ENCODE data around the gene DDX55.
A peak's percentile ranks its signal among the peaks of the same experiment; 100 is the strongest.
"Not testable (repeated sequence)": the region's sequence is repeated elsewhere in the genome, so short reads cannot be mapped to it uniquely, and the experiment has no call there.

DDX55 gene

GRCh38 chr12:123601602-123602489 is at the start of gene DDX55:
Gene DDX55 (plus strand): TSS chr12:123602099. CDS start chr12:123602149, 50 bp downstream.
- DNase-seq: peak; percentile 83 to 89

- DNase-seq: not testable (repeated sequence)
Observed at GRCh38 chr12:123554136-123554535, 47.8 kb upstream of the DDX55 start.

DNA sequence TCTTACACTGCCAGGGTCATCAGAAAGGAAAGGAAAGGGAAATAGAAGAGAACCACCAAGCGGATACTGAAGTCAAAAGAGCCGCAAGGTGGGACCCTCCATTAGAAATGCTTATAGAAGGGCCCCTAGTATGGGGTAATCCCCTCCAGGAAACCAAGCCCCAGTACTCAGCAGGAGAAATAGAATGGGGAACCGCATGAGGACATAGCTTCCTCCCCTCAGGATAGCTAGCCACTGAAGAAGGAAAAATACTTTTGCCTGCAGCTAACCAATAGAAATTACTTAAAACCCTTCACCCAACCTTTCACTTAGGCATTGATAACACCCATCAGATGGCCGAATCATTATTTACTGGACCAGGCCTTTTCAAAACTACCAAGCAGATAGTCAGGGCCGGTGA is 47.1 kb upstream of the DDX55 start:
- DNase-seq: not testable (repeated sequence)

DNA sequence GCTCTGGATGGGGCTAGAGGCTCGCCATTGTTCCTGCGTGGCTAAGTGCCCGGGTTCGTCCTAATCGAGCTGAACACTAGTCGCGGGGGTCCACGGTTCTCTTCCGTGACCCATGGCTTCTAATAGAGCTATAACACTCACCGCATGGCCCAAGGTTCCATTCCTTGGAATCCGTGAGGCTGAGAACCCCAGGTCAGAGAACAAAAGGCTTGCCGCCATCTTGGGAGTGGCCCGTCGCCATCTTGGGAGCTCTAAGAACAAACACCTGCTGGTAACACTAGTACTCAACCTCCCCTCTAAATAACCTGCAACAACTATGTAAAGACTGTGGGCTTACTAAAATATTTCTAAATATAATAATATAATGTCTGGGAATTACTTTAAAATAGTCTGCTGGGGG is 43.4 kb upstream of the DDX55 start:
- not testable (repeated sequence) for DNase-seq

DNA sequence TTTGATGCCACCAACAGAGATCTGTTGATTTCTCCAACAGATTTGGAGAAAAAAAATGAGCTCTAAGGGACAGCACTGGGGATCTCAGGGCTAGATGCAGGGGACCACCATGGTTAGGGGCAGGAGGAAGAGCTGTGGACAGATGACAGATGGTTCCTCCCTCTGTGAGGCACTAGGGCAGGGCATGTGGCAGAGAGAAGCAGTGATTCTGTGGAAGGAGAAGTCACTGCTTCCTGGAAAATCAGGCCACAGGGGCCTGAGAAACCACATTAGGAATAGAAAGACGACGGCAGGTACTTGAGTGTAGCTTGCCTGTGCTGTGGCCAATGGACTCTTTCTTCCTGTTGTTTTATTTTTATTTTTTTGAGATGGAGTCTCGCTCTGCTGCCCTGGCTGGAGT is 42.4 kb upstream of the DDX55 start:
- DNase-seq: peak in 1 of 2 donors; percentile 5

- no peak for DNase-seq
Observed at GRCh38 chr12:123571343-123571813, 30.5 kb upstream of the DDX55 start.

- no peak for DNase-seq
Observed at GRCh38 chr12:123572391-123572790, 29.5 kb upstream of the DDX55 start.

DNA sequence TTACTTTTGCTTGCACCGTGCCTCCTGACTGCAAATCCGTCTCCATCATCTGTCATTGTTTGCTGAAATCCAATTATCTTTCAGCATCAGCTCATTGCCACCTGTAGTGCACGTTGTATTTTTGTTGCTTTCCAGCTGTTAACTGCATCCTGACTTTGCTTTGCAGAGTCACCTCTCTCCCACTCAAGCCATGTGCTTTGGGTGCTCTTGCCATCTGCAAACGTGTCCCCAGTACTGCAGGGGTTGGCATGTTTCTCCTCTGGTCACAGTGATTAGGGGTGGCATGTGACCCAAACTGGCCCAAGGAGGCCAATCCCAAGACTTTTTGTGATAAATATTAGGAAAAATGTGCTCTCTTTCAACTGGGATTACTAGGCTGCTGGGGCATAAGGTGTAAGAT is 28.0 kb upstream of the DDX55 start:
- DNase-seq: no peak

GRCh38 chr12:123576611-123577010 is 25.3 kb upstream of the DDX55 start:
- no peak for DNase-seq

DNA sequence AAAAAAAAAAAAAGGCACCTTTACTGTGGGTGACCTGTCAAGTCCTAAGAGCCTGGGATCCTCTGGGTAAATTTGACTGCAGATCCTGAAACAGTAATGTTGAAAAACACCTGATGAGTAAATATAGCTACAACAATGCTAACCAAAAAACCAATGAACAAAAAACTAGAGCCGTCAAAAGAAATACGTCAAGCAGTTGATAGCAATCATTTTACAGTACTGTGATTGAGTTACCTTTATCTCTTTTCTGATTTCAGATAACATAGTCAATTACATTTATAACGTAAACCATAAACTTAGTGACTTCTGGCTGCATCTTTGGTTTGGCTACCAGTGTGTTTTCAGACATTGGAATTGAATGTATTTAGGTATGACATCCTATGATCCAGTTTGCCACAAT is 23.7 kb upstream of the DDX55 start:
- no peak for DNase-seq

DNA sequence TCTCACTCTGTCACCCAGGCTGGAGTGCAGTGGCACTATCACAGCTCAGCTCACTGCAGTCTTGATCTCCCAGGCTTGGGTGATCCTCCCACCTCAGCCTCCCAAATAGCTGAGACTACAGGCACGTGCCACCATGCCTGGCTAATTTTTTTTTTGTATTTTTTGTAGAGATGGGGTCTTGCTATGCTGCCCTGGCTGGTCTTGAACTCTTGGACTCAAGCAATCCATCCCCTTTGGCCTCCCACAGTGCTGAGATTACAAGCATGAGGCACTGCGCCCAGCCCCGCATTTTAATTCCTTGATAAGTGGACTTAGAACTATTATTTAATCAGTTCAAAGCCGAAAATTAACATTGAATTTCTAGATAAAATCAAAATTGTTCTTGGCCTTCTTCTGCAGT is 23.1 kb upstream of the DDX55 start:
- DNase-seq: not testable (repeated sequence)

- DNase-seq: no peak
Observed at GRCh38 chr12:123580772-123581171, 21.1 kb upstream of the DDX55 start.

GRCh38 chr12:123591702-123592481 is 10.0 kb upstream of the DDX55 start:
- no peak for DNase-seq

GRCh38 chr12:123595729-123596128 is 6.2 kb upstream of the DDX55 start:
- DNase-seq: no peak

GRCh38 chr12:123597100-123597499 is 4.8 kb upstream of the DDX55 start:
- DNase-seq: no peak

DNA sequence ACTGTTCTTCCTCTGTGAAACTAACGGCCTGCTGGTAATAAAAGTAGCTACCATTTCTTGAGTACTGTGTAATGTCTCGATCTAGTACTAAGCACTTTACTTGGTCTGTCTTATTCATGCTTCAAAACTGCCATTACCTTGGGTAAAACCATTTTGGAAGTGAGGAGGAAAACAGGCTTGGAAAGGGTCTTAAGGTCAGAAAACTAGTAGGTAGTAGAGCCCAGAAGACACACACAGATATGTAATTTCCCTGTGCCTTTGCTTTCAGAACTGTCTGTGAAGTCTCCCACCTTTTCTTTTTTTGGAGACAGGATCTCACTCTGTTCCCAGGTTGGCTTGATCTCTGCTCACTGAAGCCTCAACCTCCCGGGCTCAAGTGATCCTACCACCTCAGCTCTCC is 3.4 kb upstream of the DDX55 start:
- DNase-seq: no peak

DNA sequence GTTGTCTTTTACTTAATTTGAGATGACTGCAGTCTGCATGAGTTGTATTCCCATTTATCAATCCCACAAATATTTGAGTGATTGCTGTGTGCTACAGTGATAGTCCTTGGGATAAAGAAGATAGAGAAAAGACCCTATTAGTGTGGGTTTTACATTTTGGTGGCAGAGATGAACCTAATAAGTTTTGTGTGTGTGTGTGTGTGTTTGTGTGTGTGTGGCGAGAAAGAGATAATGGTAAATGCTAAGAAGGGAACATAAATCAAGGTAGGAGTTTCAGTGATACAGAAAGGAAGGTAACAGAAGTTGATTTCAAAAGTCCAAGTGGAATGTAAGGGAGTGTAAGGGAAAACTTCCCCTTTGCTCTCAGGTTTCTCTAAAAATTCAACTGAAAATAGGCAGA is 2.6 kb upstream of the DDX55 start:
- no peak for DNase-seq

- no peak for DNase-seq
Observed at GRCh38 chr12:123599721-123600120, 2.2 kb upstream of the DDX55 start.

GRCh38 chr12:123602651-123603195 is 824 bp downstream of the DDX55 start:
- DNase-seq: no peak

- not testable (repeated sequence) for DNase-seq
Observed at GRCh38 chr12:123603495-123603894, 1.6 kb downstream of the DDX55 start.

DNA sequence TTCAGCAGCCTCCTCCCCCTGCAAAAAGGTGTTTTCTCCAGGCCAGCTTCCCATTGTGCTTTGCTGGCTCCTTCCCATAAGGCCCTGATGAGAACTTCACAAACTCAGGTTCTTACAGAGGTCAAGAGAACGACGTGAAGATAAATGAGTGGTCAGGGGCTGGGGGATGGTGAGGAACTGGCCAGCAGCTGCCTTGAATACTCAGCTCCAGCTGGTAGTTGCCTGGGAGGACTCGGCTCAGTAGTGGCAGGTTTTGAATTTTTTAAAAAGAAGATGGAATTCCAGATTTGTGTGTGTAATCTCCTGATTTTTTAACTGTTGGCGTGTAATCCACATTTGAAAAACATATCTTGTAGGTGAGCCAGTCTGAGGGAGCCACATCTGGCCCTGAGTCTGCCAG is 5.9 kb downstream of the DDX55 start:
- DNase-seq: no peak

DNA sequence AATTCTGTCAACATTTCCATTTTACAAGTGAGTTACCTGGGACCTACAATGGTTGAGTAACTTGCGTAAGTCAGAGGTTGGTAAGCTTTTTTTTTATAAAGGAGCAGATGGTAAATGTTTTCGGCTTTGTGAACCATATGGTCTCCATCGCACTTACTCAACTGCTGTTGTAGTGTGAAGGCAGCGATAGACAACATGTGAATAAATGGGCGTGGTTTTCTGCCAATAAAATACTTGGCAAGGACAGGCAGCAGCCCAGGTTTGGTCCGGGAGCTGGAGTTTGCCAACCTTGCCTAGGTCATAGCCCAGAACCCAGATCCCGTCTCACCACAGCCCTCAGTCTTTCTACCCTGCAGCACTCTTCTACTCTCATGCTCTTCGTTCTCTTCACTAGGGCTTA is 6.3 kb downstream of the DDX55 start:
- DNase-seq: no peak

- no peak for DNase-seq
Observed at GRCh38 chr12:123614110-123614509, 12.2 kb downstream of the DDX55 start.

GRCh38 chr12:123614531-123614930 is 12.6 kb downstream of the DDX55 start:
- no peak for DNase-seq
